ENCODE results near the gene ZNF366.

ZNF366 gene

DNA sequence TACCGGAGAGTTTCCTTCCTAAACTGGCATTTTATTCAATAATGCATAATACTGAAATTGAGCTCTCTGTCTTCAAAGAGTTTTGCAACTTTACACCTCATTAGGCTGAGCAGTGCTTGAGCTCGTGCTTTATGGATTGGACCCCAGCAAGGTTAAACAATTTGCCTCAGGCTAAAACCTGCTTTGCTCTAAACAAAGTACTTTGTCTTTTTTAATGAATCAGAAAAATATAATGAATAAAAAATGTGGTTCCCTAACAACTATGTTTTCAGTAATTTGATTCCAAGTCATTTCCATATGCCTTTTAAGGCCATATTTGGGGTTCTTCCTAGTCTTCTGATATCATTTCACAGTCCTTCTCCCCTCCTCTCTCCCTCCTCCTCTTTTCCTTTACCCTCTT, 20.0 kb downstream of the ZNF366 start:
- TF ChIP-seq, protein P1, sequence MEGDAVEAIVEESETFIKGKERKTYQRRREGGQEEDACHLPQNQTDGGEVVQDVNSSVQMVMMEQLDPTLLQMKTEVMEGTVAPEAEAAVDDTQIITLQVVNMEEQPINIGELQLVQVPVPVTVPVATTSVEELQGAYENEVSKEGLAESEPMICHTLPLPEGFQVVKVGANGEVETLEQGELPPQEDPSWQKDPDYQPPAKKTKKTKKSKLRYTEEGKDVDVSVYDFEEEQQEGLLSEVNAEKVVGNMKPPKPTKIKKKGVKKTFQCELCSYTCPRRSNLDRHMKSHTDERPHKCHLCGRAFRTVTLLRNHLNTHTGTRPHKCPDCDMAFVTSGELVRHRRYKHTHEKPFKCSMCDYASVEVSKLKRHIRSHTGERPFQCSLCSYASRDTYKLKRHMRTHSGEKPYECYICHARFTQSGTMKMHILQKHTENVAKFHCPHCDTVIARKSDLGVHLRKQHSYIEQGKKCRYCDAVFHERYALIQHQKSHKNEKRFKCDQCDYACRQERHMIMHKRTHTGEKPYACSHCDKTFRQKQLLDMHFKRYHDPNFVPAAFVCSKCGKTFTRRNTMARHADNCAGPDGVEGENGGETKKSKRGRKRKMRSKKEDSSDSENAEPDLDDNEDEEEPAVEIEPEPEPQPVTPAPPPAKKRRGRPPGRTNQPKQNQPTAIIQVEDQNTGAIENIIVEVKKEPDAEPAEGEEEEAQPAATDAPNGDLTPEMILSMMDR (IDR thresholded peaks at IDR 0.05; ENCODE audit: low read depth, low read length, missing control alignments) = no peak
- DNase-seq (ENCODE audit: extremely low read depth, low read depth) = no peak
- no peak overlapping the region for H3K4me3 ChIP-seq (replicated peaks; ENCODE audit: low read depth, low read length)

DNA sequence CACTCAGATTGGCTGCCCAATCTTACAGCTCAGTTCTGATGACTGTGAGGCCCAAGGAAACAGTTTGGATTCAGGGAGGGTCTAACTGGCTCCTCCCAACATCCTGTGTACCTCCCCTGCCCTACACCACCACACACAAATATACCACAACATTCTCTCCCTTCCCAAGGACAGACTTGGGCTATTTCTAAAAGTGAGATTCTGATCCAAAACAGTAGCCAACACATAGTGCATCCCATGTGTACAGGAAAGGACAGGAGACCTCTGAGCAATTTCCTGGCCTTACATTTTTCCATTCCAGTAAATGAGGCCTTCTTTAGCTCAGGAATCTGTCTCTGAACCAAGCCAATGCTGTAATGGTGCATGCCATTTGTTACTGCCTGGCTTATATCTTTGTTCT, 20.8 kb downstream of the ZNF366 start:
- TF ChIP-seq, protein P1 (IDR thresholded peaks at IDR 0.05; ENCODE audit: low read depth, low read length, missing control alignments) = no peak
- H3K4me3 ChIP-seq (replicated peaks; ENCODE audit: low read depth, low read length) = no peak overlapping the region

DNA sequence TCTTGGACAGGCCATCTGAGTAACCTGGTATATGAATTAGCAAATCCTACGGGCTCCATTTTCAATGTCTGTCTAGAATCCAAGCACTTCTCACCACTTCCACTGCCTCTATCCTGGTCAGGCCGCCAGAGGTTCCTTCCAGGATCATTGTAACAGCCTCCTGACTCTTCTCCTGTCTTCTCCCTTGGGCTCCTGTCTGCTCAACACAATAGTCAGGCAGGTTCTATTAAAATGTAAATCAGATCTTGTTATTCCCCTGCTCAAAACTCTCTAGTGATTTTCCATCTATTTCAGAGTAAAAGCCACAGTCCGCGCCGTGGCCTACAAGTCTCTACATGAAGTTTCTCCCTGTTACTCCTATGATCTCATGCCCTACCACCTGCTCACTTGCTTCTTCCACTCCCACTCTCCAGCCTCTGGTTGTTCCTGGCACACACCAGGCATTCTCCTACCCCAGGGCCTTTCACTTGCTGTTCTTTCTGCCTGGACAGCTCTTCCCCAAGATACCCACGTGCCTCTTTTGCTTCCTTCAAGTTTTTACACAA, 21.7 kb downstream of the ZNF366 start:
- DNase-seq (ENCODE audit: extremely low read depth, low read depth) = no peak
- H3K4me3 ChIP-seq (replicated peaks; ENCODE audit: low read depth, low read length) = no peak overlapping the region
- TF ChIP-seq, protein P1 (IDR thresholded peaks at IDR 0.05; ENCODE audit: low read depth, low read length, missing control alignments) = no peak

More for the DNA sequence above, 20.8 kb downstream of the ZNF366 start:
- peak; percentile 15 for DNase-seq (ENCODE audit: extremely low read depth, low read depth)

DNA sequence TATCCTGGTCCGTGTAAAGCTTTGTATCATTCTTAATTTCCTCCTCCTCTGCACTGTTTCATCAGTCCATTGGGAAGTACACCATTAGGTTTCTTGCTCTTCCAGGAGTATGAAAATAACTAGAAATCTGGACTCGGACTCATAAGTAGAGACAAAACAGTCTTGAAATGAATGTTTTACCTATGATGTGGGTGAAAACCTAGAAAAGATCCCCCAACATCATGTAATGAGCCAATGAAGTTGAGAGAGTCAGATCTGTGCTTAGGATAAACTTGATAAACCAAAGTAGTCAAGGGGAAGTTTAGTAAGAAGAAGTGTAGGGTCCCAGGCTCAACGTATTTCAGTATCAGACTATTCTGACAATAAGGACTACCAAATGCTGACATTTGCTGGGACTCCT, 25.2 kb downstream of the ZNF366 start:
- no peak overlapping the region for H3K4me3 ChIP-seq (replicated peaks; ENCODE audit: low read depth, low read length)
- TF ChIP-seq, protein P1 (IDR thresholded peaks at IDR 0.05; ENCODE audit: low read depth, low read length, missing control alignments) = no peak
- DNase-seq (ENCODE audit: extremely low read depth, low read depth) = no peak

DNA sequence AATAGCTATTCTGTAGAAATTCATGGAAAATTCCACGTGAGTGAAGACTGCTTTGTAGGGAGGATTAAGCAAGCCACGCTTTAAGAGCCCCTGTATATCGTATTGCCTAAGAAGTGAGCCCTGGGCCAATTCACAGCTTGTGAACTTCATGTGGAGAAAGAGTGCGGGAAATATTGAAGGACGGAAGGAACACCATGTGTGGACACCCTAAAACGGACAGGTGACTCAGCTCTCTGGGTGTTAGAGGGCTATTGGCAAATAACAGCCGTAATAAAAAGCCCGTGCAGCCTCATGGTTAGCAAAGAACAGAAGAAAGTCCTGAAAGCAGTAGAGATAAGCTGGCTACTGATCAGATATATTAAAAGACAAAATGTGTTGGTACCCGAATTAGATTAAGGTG, 26.4 kb downstream of the ZNF366 start:
- no peak overlapping the region for H3K4me3 ChIP-seq (replicated peaks; ENCODE audit: low read depth, low read length)
- TF ChIP-seq, protein P1 (IDR thresholded peaks at IDR 0.05; ENCODE audit: low read depth, low read length, missing control alignments) = no peak
- DNase-seq (ENCODE audit: extremely low read depth, low read depth) = no peak

DNA sequence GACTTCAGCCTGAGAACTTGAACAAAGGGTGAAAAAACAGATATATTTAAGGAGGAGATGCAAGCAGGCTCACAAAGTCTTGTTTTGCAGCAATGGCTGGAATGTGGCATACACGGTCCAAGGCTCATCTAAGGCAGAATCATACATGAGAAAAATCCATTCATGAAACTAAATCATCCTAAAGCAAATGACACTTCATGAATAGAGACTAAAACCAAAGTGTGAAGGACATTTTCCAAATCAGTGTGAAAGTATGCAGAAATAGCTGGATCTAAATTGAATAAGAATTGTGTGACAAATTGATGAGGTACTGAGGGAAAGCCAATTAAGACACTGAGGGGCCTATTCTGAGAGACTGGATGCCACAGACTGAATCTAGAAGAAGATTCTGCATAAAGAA, 27.3 kb downstream of the ZNF366 start:
- DNase-seq (ENCODE audit: extremely low read depth, low read depth) = no peak
- no peak overlapping the region for H3K4me3 ChIP-seq (replicated peaks; ENCODE audit: low read depth, low read length)
- TF ChIP-seq, protein P1 (IDR thresholded peaks at IDR 0.05; ENCODE audit: low read depth, low read length, missing control alignments) = no peak

DNA sequence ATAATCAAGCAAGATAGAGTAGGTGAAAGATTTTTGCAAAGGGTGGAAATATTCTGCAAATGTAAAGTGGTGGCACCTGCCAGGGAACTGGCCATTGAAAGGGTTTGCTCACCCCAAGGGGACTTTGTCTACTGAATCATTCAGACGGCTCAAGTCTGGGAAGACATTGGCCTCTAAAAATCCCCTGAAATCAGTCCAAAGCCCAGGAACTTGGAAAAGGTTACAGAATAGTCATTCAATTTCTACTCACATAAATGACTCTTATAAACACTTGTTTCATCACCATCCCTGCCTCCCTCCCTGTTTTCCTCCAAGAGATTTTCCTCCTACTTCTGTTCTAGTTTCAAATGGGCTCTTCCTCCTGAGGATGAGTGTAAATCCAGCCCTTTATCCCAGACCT, 28.5 kb downstream of the ZNF366 start:
- H3K4me3 ChIP-seq (replicated peaks; ENCODE audit: low read depth, low read length) = no peak overlapping the region
- TF ChIP-seq, protein P1 (IDR thresholded peaks at IDR 0.05; ENCODE audit: low read depth, low read length, missing control alignments) = no peak
- no peak for DNase-seq (ENCODE audit: extremely low read depth, low read depth)

All from HFF-Myc (cell line).